OCI-LY1 (cell line): ENCODE results near the gene SPRTN.

ENCODE experiments used
- H2AFZ ChIP-seq: fragments of 200-600 bp; sonication (generic), shearing (Covaris generic); 2 replicates; pipeline ENCODE4 v1.6.0; 2014; ENCODE audit warnings: antibody characterized with exemption, mild to moderate bottlenecking, low read length
- H3F3A ChIP-seq: fragments of 200-600 bp; sonication (generic), shearing (Covaris generic); 2 replicates; pipeline ENCODE4 v1.6.0; 2014; ENCODE audit warnings: mild to moderate bottlenecking, antibody characterized with exemption, low read length, moderate library complexity; ENCODE audit not compliant: insufficient read depth
- H3K27ac ChIP-seq: fragments of 200-600 bp; sonication (generic); 2 replicates; pipeline ENCODE4 v1.5.1; 2014; ENCODE audit warnings: low read length, mixed run types, mild to moderate bottlenecking, low read depth; ENCODE audit not compliant: poor library complexity, severe bottlenecking
- H3K27me3 ChIP-seq: fragments of 200-600 bp; sonication (generic); 2 replicates; pipeline ENCODE4 v1.6.0; 2014; ENCODE audit warnings: antibody characterized with exemption, mild to moderate bottlenecking, low read length, moderate library complexity; ENCODE audit not compliant: insufficient read depth
- H3K36me3 ChIP-seq: fragments of 200-600 bp; sonication (generic); 2 replicates; pipeline ENCODE4 v1.6.1; 2014; ENCODE audit warnings: mild to moderate bottlenecking, antibody characterized with exemption, low read length, moderate library complexity, mixed read lengths; ENCODE audit not compliant: insufficient read depth
- H3K4me1 ChIP-seq: fragments of 200-600 bp; sonication (generic); 2 replicates; pipeline ENCODE4 v1.5.1; 2014; ENCODE audit warnings: mild to moderate bottlenecking, low read length, moderate library complexity; ENCODE audit not compliant: insufficient read depth, severe bottlenecking
- H3K4me2 ChIP-seq: fragments of 200-600 bp; sonication (generic), shearing (Covaris generic); 2 replicates; pipeline ENCODE4 v1.6.1; 2014; ENCODE audit warnings: low read length
- H3K4me3 ChIP-seq: fragments of 200-600 bp; sonication (generic); 2 replicates; pipeline ENCODE4 v1.5.1; 2014; ENCODE audit warnings: low read length, low read depth, mild to moderate bottlenecking, mixed read lengths; ENCODE audit not compliant: poor library complexity, severe bottlenecking
- H3K79me2 ChIP-seq: fragments of 200-600 bp; shearing (Covaris generic); 2 replicates; pipeline ENCODE4 v1.6.1; 2016; ENCODE audit warnings: mixed run types, low read length, mixed read lengths; ENCODE audit not compliant: insufficient read depth
- H3K9ac ChIP-seq: fragments of 200-600 bp; sonication (generic), shearing (Covaris generic); 2 replicates; pipeline ENCODE4 v1.6.1; 2014; ENCODE audit warnings: mild to moderate bottlenecking, low read length, mixed read lengths
- H3K9me2 ChIP-seq: fragments of 200-600 bp; sonication (generic), shearing (Covaris generic); 2 replicates; pipeline ENCODE4 v1.6.1; 2014; ENCODE audit warnings: low read depth, mild to moderate bottlenecking, low read length, mixed read lengths
- H3K9me3 ChIP-seq: fragments of 200-600 bp; shearing (Covaris generic); 2 replicates; pipeline ENCODE4 v1.6.1; 2014; ENCODE audit warnings: low read length, mixed read lengths
- H4K20me1 ChIP-seq: fragments of 200-600 bp; sonication (generic), shearing (Covaris generic); 2 replicates; pipeline ENCODE4 v1.6.0; 2016; ENCODE audit warnings: mild to moderate bottlenecking, low read length; ENCODE audit not compliant: insufficient read depth
- CTCF ChIP-seq: fragments of 200-600 bp; sonication (generic), shearing (Covaris generic); IDR thresholded peaks from 2 replicates; pipeline ENCODE4 v1.5.1; 2017; ENCODE audit warnings: mild to moderate bottlenecking, antibody characterized with exemption, low read length, moderate library complexity, mixed read lengths
- EZH2 ChIP-seq: fragments of 200-600 bp; sonication (generic), shearing (Covaris generic); IDR thresholded peaks from 2 replicates; pipeline ENCODE4 v1.8.0; 2017; ENCODE audit warnings: borderline replicate concordance, mixed run types, mild to moderate bottlenecking, antibody characterized with exemption, low read length, moderate library complexity, mixed read lengths

SPRTN gene

DNA sequence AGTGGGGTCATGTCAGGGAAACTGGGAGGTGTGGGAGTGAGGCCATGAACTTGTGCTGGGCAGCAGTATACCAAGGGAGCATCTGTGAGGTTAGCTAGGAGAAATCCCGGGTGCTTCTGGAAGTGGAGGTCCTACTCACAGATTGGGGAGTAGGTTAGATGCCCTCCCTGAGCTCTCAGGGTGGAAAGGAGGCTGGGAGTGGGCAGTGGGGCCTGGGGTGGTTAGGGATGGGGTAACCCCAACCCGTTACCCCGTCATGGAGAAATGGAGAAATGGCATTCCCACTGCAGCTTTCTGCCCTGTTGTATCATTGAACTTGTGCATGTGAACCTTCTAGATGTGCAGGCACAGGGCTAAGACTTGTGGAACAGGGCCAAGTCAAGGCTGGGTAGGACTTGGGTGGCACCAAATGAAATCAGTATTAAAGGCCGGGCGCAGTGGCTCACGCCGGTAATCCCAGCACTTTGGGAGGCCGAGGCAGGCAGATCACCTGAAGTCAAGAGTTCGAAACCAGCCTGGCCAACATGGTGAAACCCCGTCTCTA, 27.6 kb upstream of the SPRTN start:
- H4K20me1 ChIP-seq: no peaks in the 10 kb centered on the region
- no peak overlapping the region for H3K9ac ChIP-seq
- no peaks in the 10 kb centered on the region for H3F3A ChIP-seq
- H3K36me3 ChIP-seq: no peaks in the 10 kb centered on the region; the same call in 1 of the 2 replicates
- H3K79me2 ChIP-seq: no peaks in the 10 kb centered on the region
- no peaks in the 10 kb centered on the region for H3K4me1 ChIP-seq
- H3K9me3 ChIP-seq: no peaks in the 10 kb centered on the region
- no peak overlapping the region for H3K27ac ChIP-seq
- no peaks in the 10 kb centered on the region for H3K27me3 ChIP-seq
- no peaks in the 10 kb centered on the region for H3K9me2 ChIP-seq
- no peak overlapping the region for H3K4me3 ChIP-seq
- H3K4me2 ChIP-seq: no peak overlapping the region
- no peak overlapping the region for H2AFZ ChIP-seq
- TF ChIP-seq CTCF (no peak), EZH2 (no peak)

DNA sequence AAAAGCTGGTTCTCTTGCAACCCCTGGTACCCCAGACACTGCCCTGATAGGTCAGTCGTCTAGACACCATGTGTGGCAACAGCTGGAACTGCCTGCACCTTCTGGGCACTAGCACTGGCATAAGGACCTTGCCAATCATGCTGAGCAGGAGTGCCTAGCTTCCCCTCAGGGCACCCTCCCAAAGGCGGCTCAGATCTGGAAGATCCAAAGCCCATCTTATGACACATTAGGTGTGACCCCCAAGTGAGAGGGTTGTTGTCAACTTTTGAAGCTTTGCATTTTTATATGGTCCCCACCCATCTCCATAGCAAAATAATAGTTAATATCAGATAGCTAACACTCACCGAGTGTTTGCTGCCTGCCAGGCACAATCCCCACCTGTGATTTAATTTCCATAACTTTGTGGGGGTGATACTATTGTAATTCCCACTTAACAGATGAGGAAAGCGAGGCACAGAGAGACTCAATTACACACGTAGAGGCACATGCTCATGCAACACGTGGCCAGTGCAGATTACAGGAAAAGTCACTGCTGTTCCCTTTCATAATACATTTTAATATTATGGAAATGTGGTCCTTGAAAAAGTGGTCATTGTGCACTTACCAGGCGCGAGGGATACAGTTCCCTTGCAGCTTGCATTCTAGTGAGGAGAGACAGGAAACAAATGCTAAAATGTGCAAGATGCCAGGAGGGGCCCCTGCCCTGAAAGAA, 26.2 kb upstream of the SPRTN start:
- no peak overlapping the region for H3K4me2 ChIP-seq
- H3K79me2 ChIP-seq: no peaks in the 10 kb centered on the region
- H3K27ac ChIP-seq: no peak overlapping the region
- no peaks in the 10 kb centered on the region for H3K4me1 ChIP-seq
- no peaks in the 10 kb centered on the region for H3F3A ChIP-seq
- no peaks in the 10 kb centered on the region for H3K9me3 ChIP-seq
- no peak overlapping the region for H2AFZ ChIP-seq
- no peaks in the 10 kb centered on the region for H4K20me1 ChIP-seq
- no peaks in the 10 kb centered on the region; the same call in 1 of the 2 replicates for H3K36me3 ChIP-seq
- TF ChIP-seq EZH2 (no peak), CTCF (no peak)
- no peak overlapping the region for H3K4me3 ChIP-seq
- no peaks in the 10 kb centered on the region for H3K9me2 ChIP-seq
- no peak overlapping the region for H3K9ac ChIP-seq
- no peaks in the 10 kb centered on the region for H3K27me3 ChIP-seq

DNA sequence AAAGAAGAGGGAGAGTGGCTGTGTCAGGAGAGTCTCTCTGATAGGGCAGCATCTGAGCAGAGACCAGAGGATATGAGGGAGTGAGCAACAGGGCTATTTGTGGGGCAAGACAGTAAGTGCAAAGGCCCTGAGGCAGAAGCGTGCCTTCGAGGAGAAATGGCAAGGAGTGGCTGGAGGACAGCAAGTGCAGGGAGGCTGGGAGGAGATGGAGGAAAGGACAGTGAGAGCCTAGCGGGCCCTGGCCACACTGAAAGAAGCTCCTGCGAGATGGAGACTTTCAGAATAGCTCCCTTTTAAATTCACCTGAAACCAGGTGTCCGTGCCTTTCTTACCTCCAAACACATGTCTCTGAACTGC, 25.7 kb upstream of the SPRTN start:
- H4K20me1 ChIP-seq: no peaks in the 10 kb centered on the region
- no peaks in the 10 kb centered on the region; the same call in 1 of the 2 replicates for H3K36me3 ChIP-seq
- H3F3A ChIP-seq: no peaks in the 10 kb centered on the region
- H3K9ac ChIP-seq: no peak overlapping the region
- H3K79me2 ChIP-seq: no peaks in the 10 kb centered on the region
- TF ChIP-seq EZH2 (no peak), CTCF (no peak)
- H3K9me2 ChIP-seq: no peaks in the 10 kb centered on the region
- no peaks in the 10 kb centered on the region for H3K4me1 ChIP-seq
- no peak overlapping the region for H2AFZ ChIP-seq
- H3K27me3 ChIP-seq: no peaks in the 10 kb centered on the region
- no peaks in the 10 kb centered on the region for H3K9me3 ChIP-seq
- H3K4me3 ChIP-seq: no peak overlapping the region
- H3K4me2 ChIP-seq: no peak overlapping the region
- H3K27ac ChIP-seq: no peak overlapping the region
